Fibroblast of lung (primary cell): Measurements from ENCODE around the gene SGPL1. TPM values are rescaled to one million over a fixed set of nuclear protein-coding genes. Genes with fewer than 3 reads are reported as not detected.

Source experiments
- DNase-seq, 2 donors: peaks; one replicate each; pipeline versions ENCODE4 v3.0.0 to v3.0.0-alpha.2; 2010; ENCODE audit warnings: low read depth in 2 of 2
- H2AFZ ChIP-seq: 2 replicates; pipeline ENCODE4 v1.5.1; 2012; ENCODE audit warnings: low read length, control low read depth, inconsistent platforms
- H3K27ac ChIP-seq: 2 replicates; pipeline ENCODE4 v1.5.1; 2011; ENCODE audit warnings: low read length, control low read depth; ENCODE audit not compliant: insufficient read depth
- H3K27me3 ChIP-seq: 2 replicates; pipeline ENCODE4 v1.5.1; 2011; ENCODE audit warnings: mild to moderate bottlenecking, low read length; ENCODE audit not compliant: control insufficient read depth, insufficient read depth
- H3K36me3 ChIP-seq: 2 replicates; pipeline ENCODE4 v1.5.1; 2011; ENCODE audit warnings: low read length; ENCODE audit not compliant: control insufficient read depth, insufficient read depth
- H3K4me1 ChIP-seq: 2 replicates; pipeline ENCODE4 v1.5.1; 2011; ENCODE audit warnings: low read length; ENCODE audit not compliant: control insufficient read depth, insufficient read depth; ENCODE audit errors: extremely low read depth
- H3K4me2 ChIP-seq: 2 replicates; pipeline ENCODE4 v1.5.1; 2011; ENCODE audit warnings: low read length, control low read depth; ENCODE audit not compliant: insufficient read depth; ENCODE audit errors: extremely low read depth
- H3K4me3 ChIP-seq, 4 experiments: fragments of 200-600 bp in 1 of 4; sonication (generic) in 1 of 4; replicated peaks in 1 of 4; 2 replicates each; pipeline ENCODE4 v1.5.1; 2011 to 2016; ENCODE audit warnings: low read length in 4 of 4, low read depth in 3 of 4, mild to moderate bottlenecking in 3 of 4, control low read depth in 2 of 4, inconsistent platforms in 1 of 4, mixed read lengths in 1 of 4; ENCODE audit not compliant: insufficient read depth in 1 of 4; ENCODE audit errors: control extremely low read depth in 1 of 4
- H3K79me2 ChIP-seq: 2 replicates; pipeline ENCODE4 v1.5.1; 2012; ENCODE audit warnings: mild to moderate bottlenecking, low read length, inconsistent platforms; ENCODE audit not compliant: control insufficient read depth, insufficient read depth
- H3K9ac ChIP-seq: 2 replicates; pipeline ENCODE4 v1.5.1; 2011; ENCODE audit warnings: mild to moderate bottlenecking, low read length, control low read depth; ENCODE audit not compliant: insufficient read depth
- H3K9me3 ChIP-seq: 2 replicates; pipeline ENCODE4 v1.5.1; 2012; ENCODE audit warnings: low read depth, low read length; ENCODE audit not compliant: control insufficient read depth, insufficient read depth
- H4K20me1 ChIP-seq: 2 replicates; pipeline ENCODE4 v1.5.1; 2011; ENCODE audit warnings: low read length; ENCODE audit not compliant: control insufficient read depth, insufficient read depth; ENCODE audit errors: extremely low read depth
- CTCF ChIP-seq, 2 donors: IDR thresholded peaks in 1 of 2; conservative IDR thresholded peaks in 1 of 2; 1 replicate in 1 of 2; 2 replicates in 1 of 2; pipeline ENCODE4 v1.5.1; 2011 to 2012; ENCODE audit warnings: low read length in 2 of 2, control low read depth in 1 of 2, inconsistent platforms in 1 of 2, low read depth in 1 of 2, mild to moderate bottlenecking in 1 of 2
- EZH2 ChIP-seq: IDR thresholded peaks from 2 replicates; pipeline ENCODE4 v1.5.1; 2012; ENCODE audit warnings: low read length, control low read depth, mild to moderate bottlenecking; ENCODE audit errors: missing control alignments
- polyA plus RNA-seq, 2 donors: library from polyadenylated mRNA; depleted of rRNA in 1 of 2; stranded (reverse) in 1 of 2; unstranded in 1 of 2; fragments of >200 nt; gene quantifications; 2 replicates each; pipeline ENCODE4 v1.2.1, GENCODE V29; 2011 to 2012; ENCODE audit warnings: missing spikeins in 1 of 2
- total RNA-seq: library from RNA; depleted of rRNA; stranded (reverse); fragments of >200 nt; gene quantifications from 2 replicates; pipeline ENCODE4 v1.2.1, GENCODE V29; 2014

Gene SGPL1
- total and polyA plus RNA-seq, 2 donors (not counting 1 experiment from before 2014, with no cell fraction given), result 21.2 to 40.3 TPM

DNA sequence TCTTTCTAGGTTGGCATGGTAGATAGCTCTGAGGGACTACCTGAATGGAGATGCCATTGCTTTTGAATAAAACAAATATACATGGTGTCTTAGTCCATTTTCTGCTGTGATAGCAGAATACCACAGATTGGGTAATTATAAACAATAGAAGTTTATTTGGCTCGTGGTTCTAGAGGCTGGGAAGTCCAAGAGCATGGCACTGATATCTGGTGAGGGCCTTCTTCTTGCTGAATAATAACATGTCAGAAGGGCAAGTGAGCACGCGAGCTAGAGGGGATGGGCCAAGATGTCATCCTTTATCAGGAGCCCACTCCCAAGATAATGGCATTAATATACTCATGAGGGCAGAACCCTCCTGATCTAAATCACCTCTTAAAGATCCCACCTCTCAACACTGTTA, 21.9 kb downstream of the SGPL1 start:
- no peak overlapping the region for H3K4me3 ChIP-seq
- H3K27me3 ChIP-seq, result no peaks in the 10 kb centered on the region
- H3K79me2 ChIP-seq, result peaks cover 2% of the 10 kb centered on the region
- no peak for TF ChIP-seq CTCF (conservative IDR thresholded peaks at IDR 0.05 in 1 of 2, IDR thresholded peaks at IDR 0.05 in 1 of 2; ENCODE audit: low read depth in 1 of 2, low read length in 2 of 2)
- peaks cover 13% of the 10 kb centered on the region for H3K4me1 ChIP-seq
- no peak overlapping the region for H2AFZ ChIP-seq
- H4K20me1 ChIP-seq, result no peaks in the 10 kb centered on the region
- H3K9me3 ChIP-seq, result no peaks in the 10 kb centered on the region
- DNase-seq, result no peak
- no peak overlapping the region for H3K4me2 ChIP-seq
- H3K27ac ChIP-seq, result no peak overlapping the region
- H3K36me3 ChIP-seq, result no peaks in the 10 kb centered on the region
- no peak overlapping the region for H3K9ac ChIP-seq

GRCh38 chr10:70838270-70838805, 22.6 kb downstream of the SGPL1 start:
- H3K9me3 ChIP-seq, result no peaks in the 10 kb centered on the region
- H3K4me1 ChIP-seq, result peaks cover 9% of the 10 kb centered on the region
- H3K79me2 ChIP-seq, result peaks cover 2% of the 10 kb centered on the region
- no peak overlapping the region for H3K9ac ChIP-seq
- no peak overlapping the region for H3K4me2 ChIP-seq
- no peaks in the 10 kb centered on the region for H4K20me1 ChIP-seq
- no peaks in the 10 kb centered on the region for H3K36me3 ChIP-seq
- no peak overlapping the region for H2AFZ ChIP-seq
- peak in 1 of 2 donors; percentile 51 for DNase-seq
- no peak for TF ChIP-seq CTCF (conservative IDR thresholded peaks at IDR 0.05 in 1 of 2, IDR thresholded peaks at IDR 0.05 in 1 of 2; ENCODE audit: low read depth in 1 of 2, low read length in 2 of 2)
- TF ChIP-seq EZH2, result no peak
- no peak overlapping the region for H3K4me3 ChIP-seq
- no peak overlapping the region for H3K27ac ChIP-seq
- no peaks in the 10 kb centered on the region for H3K27me3 ChIP-seq

- Histone ChIP-seq H3K27ac (no peak overlapping the region), H3K4me2 (no peak overlapping the region), H3K4me1 (no peaks in the 10 kb centered on the region), H3K36me3 (no peaks in the 10 kb centered on the region), H3K27me3 (no peaks in the 10 kb centered on the region), H3K4me3 (no peak overlapping the region), H3K79me2 (no peaks in the 10 kb centered on the region), H3K9me3 (no peaks in the 10 kb centered on the region), H4K20me1 (no peaks in the 10 kb centered on the region), H3K9ac (no peak overlapping the region), H2AFZ (no peak overlapping the region)
- TF ChIP-seq EZH2, result no peak
- TF ChIP-seq CTCF (conservative IDR thresholded peaks at IDR 0.05 in 1 of 2, IDR thresholded peaks at IDR 0.05 in 1 of 2; ENCODE audit: low read depth in 1 of 2, low read length in 2 of 2), result no peak
- DNase-seq, result no peak
These were observed 25.1 kb downstream of the SGPL1 start for GRCh38 chr10:70840836-70841235.
